SK-N-MC (cell line): Measurements from ENCODE around the gene FGF19.

Source experiments
- EZH2 ChIP-seq: fragments of 200-600 bp; sonication (generic); IDR thresholded peaks from one replicate; pipeline ENCODE4 v1.6.1; 2017; ENCODE audit warnings: antibody characterized with exemption
- FOXP2 ChIP-seq: optimal IDR thresholded peaks from 2 replicates; pipeline ENCODE3; 2011; ENCODE audit warnings: mild to moderate bottlenecking, moderate library complexity; ENCODE audit not compliant: insufficient read depth; ENCODE audit errors: extremely low read length, control extremely low read depth
- POLR2AphosphoS5 ChIP-seq: IDR thresholded peaks from 2 replicates; pipeline ENCODE4 v1.6.1; 2012; ENCODE audit warnings: mild to moderate bottlenecking, low read depth, low read length, borderline replicate concordance

DNA sequence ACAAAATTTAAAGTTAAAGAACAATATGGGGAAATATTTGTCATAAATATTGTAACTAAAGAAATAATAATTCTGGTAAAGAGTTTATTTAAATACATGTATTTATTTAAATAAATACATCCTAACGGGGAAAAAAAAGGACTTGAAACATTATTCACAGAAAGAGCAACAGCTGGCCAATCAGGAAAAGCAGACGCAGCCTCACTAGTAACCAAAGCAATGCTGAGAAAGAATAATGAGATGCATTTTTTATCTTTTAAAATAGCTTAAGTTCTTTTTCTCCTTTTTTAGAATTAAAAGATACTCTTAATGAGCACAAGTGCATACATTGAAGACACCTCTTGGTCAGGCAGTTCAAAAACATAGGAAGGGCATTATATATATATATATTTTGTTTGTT, 26.1 kb downstream of the FGF19 start:
- no peak for TF ChIP-seq EZH2
- TF ChIP-seq POLR2AphosphoS5: no peak
- no peak for TF ChIP-seq FOXP2
